CD4-positive, alpha-beta T cell treated with Interleukin-4 for 4 hours (primary cell): ENCODE results near the gene ANKS6.

ENCODE experiments used
- DNase-seq: peaks from one replicate; pipeline ENCODE4 v3.0.0-alpha.2; 2020

Gene ANKS6

GRCh38 chr9:98770717-98771116 is 25.6 kb downstream of the ANKS6 start:
- no peak for DNase-seq

GRCh38 chr9:98768344-98768743 is 28.0 kb downstream of the ANKS6 start:
- DNase-seq, result no peak

- DNase-seq, result no peak
These were observed 28.4 kb downstream of the ANKS6 start for GRCh38 chr9:98767915-98768314.

- no peak for DNase-seq
These were observed 29.2 kb downstream of the ANKS6 start for GRCh38 chr9:98767196-98767595.

- no peak for DNase-seq
These were observed 29.8 kb downstream of the ANKS6 start for GRCh38 chr9:98766586-98766985.

- DNase-seq, result no peak
These were observed 31.1 kb downstream of the ANKS6 start for GRCh38 chr9:98765256-98765655.

- no peak for DNase-seq
These were observed 32.2 kb downstream of the ANKS6 start for GRCh38 chr9:98763986-98764745.

- DNase-seq, result no peak
These were observed 36.1 kb downstream of the ANKS6 start for GRCh38 chr9:98760231-98760630.

GRCh38 chr9:98755006-98755618 is 41.2 kb downstream of the ANKS6 start:
- no peak for DNase-seq

GRCh38 chr9:98751210-98751609 is 45.1 kb downstream of the ANKS6 start:
- DNase-seq, result no peak

- DNase-seq, result no peak
These were observed 45.8 kb downstream of the ANKS6 start for GRCh38 chr9:98750364-98751060.

- DNase-seq, result no peak
These were observed 48.9 kb downstream of the ANKS6 start for GRCh38 chr9:98747476-98747875.

- no peak for DNase-seq
These were observed 50.9 kb downstream of the ANKS6 start for GRCh38 chr9:98745470-98745869.

GRCh38 chr9:98743818-98744611 is 52.3 kb downstream of the ANKS6 start:
- no peak for DNase-seq

- no peak for DNase-seq
These were observed 53.0 kb downstream of the ANKS6 start for GRCh38 chr9:98743329-98743728.

- DNase-seq, result no peak
These were observed 53.8 kb downstream of the ANKS6 start for GRCh38 chr9:98742325-98743280.

- no peak for DNase-seq
These were observed 56.0 kb downstream of the ANKS6 start for GRCh38 chr9:98740226-98740881.

- DNase-seq, result no peak
These were observed 57.6 kb downstream of the ANKS6 start for GRCh38 chr9:98738741-98739140.

GRCh38 chr9:98736226-98736625 is 60.1 kb downstream of the ANKS6 start:
- DNase-seq, result no peak

GRCh38 chr9:98732801-98733200 is 63.6 kb downstream of the ANKS6 start:
- no peak for DNase-seq

GRCh38 chr9:98732091-98732490 is 64.3 kb downstream of the ANKS6 start:
- DNase-seq, result no peak

- DNase-seq, result no peak
These were observed 65.5 kb downstream of the ANKS6 start for GRCh38 chr9:98730871-98731270.
